ENCODE results near the gene ENPP4.

DNA sequence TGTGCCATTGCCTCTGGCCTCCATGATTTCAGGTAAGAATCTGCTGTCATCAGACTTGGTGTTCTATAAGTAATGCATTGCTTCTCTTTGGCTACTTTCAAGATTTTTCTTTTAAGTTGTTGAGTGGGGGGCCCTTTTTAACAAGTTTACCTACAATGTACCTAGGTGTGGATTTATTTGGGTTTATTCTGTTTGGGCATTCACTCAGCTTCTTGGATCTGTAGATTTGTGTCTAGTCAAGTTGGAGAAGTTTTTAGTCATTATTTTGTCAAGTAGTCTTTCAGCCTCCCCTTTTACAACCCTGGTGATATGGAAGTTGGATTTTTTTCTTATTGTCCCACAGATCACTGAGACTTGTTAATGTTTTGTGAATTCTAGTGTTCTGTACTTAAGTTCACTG lies 26.9 kb downstream of the ENPP4 start:
- TF ChIP-seq CTCF (conservative IDR thresholded peaks at IDR 0.05; ENCODE audit: low read depth, low read length) (no peak), POLR2A (IDR thresholded peaks at IDR 0.05; ENCODE audit: low read depth, low read length) (no peak), CEBPB (IDR thresholded peaks at IDR 0.05; ENCODE audit: low read depth, low read length) (no peak), MAZ (IDR thresholded peaks at IDR 0.05; ENCODE audit: borderline replicate concordance, low read depth, low read length) (no peak), SMC3 (IDR thresholded peaks at IDR 0.05; ENCODE audit: low read depth, low read length) (no peak), MXI1 (IDR thresholded peaks at IDR 0.05; ENCODE audit: borderline replicate concordance, low read depth, low read length) (no peak), RAD21 (IDR thresholded peaks at IDR 0.05; ENCODE audit: low read length) (no peak), BHLHE40 (IDR thresholded peaks at IDR 0.05; ENCODE audit: low read depth, low read length) (no peak), RFX5 (IDR thresholded peaks at IDR 0.05; ENCODE audit: low read depth, low read length) (no peak), FOS (IDR thresholded peaks at IDR 0.05; ENCODE audit: low read depth, low read length) (no peak), RCOR1 (IDR thresholded peaks at IDR 0.05; ENCODE audit: insufficient replicate concordance, low read length) (no peak)
- TF ChIP-seq, protein P1, sequence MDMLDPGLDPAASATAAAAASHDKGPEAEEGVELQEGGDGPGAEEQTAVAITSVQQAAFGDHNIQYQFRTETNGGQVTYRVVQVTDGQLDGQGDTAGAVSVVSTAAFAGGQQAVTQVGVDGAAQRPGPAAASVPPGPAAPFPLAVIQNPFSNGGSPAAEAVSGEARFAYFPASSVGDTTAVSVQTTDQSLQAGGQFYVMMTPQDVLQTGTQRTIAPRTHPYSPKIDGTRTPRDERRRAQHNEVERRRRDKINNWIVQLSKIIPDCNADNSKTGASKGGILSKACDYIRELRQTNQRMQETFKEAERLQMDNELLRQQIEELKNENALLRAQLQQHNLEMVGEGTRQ (IDR thresholded peaks at IDR 0.05; ENCODE audit: low read depth, low read length): no peak

Measured in IMR-90 (cell line).